Hepatocyte (in vitro differentiated cells): ENCODE results near the gene TFF2.

Source experiments
- CTCF ChIP-seq: fragments of 200-600 bp; sonication (generic); IDR thresholded peaks from 2 replicates; pipeline ENCODE4 v1.5.1; 2016; ENCODE audit warnings: antibody characterized with exemption, mild to moderate bottlenecking; ENCODE audit not compliant: poor library complexity
- EZH2 ChIP-seq: fragments of 200-600 bp; sonication (generic); IDR thresholded peaks from 2 replicates; pipeline ENCODE4 v1.6.1; 2016; ENCODE audit warnings: antibody characterized with exemption, mild to moderate bottlenecking, borderline replicate concordance

GRCh38 chr21:42361286-42361685 lies 10.5 kb upstream of the TFF2 start:
- no peak for TF ChIP-seq CTCF
- TF ChIP-seq EZH2: no peak
